HG03521 (cell line): ENCODE data around the gene STK24.
"Not testable (repeated sequence)": the region's sequence is repeated elsewhere in the genome, so short reads cannot be mapped to it uniquely, and the experiment has no call there.

Experiments
- ATAC-seq: cut with Tn5 transposase; IDR thresholded peaks from one replicate; pipeline ENCODE4 v1.9.1; 2021; ENCODE audit warnings: mild to moderate bottlenecking, moderate library complexity; ENCODE audit not compliant: unreplicated experiment

STK24 gene

DNA sequence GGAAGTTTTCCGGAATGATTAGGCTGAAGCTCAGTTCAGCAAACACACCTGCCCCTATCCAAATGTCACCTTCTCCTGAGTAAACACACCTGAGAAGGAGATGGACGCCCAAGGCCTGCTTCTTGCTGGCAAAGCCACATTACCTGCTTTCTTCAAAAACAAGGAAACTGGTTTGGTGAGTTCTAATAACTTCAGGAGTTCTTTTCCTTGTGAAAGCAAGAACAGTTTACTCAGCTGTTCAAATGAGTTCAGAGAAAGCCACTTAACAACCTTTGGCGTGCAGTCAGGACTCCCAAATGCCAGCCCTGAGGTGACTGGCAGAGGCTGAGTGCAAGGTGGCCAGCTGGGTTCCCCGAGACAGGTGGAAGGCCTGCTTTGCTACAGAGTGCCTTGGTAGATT, 160.5 kb downstream of the STK24 start:
- no peak for ATAC-seq

DNA sequence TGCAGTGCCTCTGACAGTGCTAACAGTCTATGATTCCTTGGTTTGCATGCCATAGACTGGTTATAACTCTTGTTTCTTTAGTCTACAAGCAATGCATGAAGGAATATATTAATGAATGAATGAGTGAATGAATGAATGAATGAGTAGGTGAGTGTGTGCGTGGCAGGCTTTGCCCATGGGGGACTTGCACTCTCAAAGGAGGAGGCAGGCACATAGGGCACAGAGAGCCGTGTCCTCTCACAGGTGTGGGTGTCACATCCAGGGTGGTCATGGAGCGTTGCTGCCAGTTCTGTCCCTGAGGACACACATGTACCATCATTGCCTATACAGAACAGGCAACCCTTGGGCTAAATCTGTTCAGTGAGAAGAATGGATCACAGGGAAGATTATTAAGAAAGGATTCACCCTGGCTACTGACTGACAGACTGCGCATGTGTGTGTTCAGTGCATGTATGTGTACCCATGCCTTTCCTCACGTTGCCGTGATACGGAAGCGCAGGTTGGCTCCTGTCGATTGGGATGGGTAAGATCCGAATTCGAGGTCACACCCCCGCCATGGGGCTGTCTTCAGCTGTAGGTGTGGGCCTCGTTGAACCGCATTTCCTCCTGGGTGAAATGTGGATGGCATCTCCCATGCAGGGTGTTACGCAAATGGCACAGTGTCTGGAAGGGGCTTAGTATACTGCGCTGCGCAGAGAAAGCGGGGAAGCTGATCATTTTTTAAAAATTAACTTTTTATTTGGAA, 161.4 kb downstream of the STK24 start:
- ATAC-seq, result no peak

DNA sequence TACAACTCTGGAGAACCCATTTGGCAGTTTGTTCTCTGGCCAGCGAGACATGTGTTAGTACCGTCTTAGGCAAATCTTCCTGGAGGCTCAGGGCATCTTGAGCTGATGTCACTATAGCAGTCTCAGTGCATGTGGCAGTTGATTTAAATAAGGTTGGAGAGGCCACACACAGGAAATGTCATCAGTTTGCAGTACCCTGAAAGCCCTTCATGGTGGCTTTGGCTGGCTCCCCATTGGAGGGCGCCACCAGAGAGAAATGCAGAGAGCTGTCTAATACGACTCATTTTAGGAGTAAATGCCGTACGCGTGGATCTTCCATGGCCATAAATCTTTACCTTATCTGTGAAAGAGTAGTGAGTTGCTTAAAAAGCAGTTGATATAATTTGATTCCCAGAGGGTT, 163.1 kb downstream of the STK24 start:
- ATAC-seq, result no peak

DNA sequence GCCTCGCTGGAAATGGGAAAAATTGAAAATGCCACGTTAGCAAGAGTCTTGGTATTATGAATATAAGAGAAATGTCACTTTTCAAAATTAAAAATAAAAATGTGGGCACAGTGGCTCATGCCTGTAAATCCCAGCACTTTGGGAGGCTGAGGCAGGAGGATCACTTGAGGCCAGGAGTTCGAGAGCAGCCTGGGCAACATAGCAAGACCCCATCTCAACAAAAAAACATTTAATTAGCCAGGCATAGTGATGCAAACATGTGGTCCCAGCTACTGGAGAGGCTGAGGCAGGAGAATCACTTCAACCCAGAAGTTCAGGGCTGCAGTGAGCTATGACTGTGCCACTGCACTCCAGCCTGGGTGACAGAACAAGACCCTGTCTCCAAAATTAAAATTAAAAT, 163.6 kb downstream of the STK24 start:
- not testable (repeated sequence) for ATAC-seq

DNA sequence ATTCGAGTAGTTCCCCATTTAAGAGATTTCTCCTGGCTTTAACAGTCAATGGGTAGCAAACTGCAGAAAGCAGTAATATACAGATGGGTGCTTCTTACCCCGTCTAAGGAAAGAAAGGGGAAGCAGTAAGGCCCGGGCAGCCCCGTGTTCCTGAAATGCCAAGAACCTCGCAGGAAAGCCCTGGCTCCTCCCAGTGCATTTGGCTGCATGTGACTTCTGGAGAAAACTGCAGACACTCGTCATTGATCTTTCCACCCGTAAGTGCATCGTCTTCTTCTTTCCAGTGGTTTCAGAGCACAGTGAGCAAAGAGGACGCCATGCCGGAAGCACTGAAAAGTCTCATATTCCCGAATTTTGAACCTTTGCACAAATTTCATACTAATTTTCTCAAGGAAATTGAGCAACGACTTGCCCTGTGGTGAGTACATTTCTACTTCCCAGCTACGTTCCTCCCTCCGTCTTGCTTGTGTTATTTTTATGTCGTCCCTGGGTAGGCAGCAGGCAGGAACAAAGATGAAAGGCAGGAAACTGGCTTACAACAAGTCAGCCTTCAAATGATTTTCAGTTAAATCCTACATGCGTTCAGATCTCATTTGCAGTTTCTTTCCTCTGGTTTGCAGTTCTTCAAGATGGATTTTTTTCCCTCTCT, 165.2 kb downstream of the STK24 start:
- no peak for ATAC-seq

DNA sequence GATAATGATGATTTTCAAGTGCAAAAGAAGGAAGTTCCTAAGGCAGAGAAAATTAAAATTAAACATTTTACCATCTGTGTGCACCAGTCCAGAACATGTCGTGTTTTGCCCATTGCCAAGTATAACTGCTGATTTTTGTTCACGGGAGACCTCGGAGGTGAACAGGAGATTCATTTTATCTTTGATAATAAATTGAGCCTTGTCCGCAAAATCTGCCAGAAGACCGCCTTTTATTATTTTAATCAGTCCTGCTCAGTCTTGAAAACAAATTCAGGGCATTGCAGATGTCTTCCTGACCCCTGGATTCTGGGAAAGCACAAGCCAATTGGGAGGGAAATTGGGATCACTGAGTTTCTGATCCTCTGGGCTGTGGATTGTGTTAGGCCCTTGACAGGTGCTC, 165.9 kb downstream of the STK24 start:
- ATAC-seq, result no peak

DNA sequence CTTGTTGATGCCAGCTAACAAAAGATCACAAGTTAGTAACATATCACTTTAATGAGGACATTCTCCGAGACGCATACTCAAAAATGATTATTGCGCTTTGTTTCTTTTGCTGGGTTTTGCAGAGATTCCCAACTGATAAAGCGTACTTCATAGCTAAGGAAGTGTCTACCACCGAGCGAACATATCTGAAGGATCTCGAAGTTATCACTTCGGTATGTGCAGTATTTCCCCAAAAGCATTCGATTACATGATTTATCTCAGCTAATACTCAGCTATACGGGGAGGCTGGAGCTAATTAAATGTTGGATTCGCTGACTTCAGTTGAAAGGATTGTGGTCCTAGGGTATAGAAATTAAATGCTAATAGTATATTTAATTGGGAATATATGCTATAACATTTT, 166.3 kb downstream of the STK24 start:
- no peak for ATAC-seq

DNA sequence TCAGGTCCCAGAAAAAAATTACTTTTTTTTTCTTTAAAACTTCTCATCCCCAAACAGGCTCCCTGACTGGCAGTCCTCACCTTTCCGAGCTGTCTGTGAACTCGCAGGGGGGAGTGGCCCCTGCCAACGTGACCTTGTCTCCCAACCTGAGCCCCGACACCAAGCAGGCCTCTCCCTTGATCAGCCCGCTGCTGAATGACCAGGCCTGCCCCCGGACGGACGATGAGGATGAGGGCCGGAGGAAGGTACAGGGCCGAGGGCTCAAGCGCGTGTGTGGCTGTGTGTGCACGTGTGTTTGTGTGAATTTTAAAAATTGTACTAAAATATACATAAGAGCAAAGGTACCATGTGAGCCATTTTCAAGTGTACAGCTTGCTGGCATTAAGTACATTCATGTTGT, 167.6 kb downstream of the STK24 start:
- no peak for ATAC-seq

DNA sequence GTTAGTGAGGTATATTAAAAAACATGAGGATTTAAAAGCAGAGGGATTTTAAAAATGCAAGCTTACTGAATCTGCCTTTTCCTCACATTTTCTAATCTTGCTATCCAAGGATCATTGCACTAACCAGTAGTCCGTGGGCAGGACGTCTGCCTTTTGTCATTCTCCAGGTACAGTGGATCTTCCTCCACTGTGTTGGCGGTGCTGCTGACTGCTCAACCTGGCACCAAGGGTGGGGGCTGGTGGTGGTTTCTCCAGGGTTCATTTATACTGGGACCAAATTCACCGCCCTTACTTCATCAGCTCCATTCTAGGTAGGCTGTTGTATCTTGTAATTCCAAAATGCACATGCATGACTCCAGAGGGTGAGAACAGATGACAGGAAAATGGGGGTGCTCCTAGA, 169.3 kb downstream of the STK24 start:
- no peak for ATAC-seq

DNA sequence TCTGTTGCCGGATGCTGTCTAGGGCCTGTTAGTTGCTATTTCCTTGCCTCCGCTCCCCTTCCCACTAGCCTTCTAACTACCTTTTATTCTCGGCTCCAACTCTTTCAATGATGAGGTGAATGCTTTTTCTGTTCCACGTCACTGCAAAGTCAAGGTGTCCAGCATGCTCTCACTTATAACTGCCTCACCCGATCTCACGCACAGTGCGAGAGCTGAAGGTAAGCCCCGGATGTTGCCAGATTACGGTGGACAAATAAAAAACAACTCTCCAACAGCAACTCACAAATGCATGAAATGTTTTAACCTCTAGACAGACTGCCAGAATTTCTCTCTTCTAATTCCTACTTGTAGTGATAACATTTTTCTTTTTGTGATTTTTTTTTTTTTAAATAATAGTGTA, 169.9 kb downstream of the STK24 start:
- no peak for ATAC-seq

DNA sequence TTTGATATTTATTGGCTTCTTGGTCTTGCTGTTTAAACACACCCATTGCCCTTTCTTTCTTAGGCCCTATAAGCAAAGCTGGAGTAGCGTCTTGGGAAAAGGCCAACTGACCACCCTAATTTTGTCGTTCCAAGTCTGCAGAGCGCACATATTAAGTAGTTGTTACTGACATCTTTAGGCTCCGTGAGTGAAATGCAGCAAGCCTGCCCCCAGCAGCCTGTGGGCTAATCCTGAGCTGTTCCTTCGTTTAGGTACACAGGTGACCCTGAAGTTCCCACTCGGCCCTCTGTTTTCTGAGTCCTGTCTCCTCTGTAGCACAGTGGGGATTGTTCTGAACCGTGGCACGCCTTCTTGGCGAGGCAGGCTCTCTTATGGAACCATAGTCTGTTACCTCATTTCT, 170.5 kb downstream of the STK24 start:
- no peak for ATAC-seq

DNA sequence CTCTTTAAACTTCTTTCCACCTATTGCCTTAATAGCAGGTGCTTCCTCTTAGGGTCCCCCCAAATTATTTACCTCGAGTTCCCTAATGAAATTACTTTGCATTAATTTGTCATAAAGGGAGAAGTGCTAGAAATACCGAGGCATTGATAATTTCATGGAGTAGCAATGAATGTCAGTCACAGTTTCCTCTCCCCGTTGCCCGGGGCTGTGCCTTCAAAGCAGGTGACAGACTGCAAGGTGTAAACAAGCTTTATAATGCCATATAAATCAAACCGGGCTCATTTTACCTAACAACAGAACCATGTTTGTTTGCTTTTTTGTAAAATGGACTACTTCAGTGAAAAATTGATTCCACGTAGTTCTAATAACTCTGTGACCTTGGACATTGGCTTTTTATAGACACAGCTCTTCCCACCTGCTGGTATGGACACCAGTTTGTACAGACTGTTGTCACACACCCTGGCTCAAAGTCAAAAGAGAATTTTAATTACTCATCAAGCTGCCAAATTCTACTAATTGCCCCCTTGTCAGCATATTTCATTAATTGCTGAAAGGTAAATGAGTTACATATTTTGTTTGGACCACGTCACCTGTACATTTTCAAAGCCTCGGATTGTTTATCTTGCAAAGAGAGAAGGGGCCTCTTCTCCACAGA, 171.1 kb downstream of the STK24 start:
- no peak for ATAC-seq

DNA sequence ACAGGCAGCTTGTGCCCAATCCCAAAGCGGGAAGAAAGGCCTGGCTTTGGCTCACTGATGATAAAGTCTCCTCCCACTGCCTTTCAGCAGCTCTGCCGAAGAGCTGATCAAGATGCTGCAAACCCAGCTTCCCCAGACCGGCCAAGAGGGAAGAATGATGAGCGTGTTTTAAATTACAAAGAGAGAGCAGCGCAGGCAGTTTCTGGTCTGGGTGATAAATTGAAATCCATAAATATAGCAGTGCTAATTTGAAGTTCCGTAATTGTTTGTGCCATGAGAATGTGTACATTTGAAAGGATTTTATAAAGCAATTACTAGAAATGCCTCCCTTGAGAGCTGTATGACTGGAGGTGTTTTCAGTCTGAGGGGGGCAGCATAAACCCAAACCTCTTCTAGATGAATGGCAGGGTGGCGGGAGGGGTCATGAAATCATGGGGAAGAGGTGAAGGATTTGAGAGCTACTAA, 171.8 kb downstream of the STK24 start:
- no peak for ATAC-seq

DNA sequence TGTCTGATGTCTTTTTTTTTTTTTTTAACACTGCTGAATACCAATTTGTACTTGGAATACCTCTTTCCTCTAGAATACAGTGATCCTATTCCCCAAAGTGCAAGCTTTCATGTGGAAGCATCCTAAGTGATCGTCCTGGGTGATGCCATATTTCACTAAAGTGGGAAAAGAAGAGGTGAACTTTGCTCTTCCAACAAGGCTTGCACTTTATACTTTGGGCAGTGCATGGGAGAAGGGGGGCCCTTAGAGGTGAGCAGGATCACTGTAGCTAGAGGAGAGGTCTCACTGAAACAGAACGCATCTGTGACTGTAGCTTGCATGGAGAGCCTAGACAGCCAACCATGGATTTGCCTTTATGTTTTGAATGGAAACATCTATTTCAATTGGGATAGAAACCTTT, 173.8 kb downstream of the STK24 start:
- ATAC-seq, result no peak

DNA sequence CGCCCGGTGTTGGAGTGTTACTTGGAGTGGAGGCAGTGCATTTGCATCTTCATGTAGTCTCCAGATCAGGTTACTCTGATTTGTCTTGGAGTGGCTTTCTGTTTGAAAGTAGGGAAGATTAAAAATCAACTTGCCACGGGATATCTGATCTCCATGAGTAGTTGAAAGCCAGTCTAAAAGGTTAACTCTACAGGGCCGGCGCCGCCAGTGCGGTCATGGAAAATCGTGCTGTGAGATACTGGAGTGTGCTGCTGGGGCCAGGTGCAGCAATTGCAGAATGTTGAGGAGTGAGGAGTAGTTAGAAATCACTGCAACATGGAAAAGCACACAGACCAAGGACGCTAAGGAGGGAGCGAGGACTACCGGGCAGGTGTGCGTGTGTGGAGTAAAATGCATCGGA, 175.0 kb downstream of the STK24 start:
- no peak for ATAC-seq

DNA sequence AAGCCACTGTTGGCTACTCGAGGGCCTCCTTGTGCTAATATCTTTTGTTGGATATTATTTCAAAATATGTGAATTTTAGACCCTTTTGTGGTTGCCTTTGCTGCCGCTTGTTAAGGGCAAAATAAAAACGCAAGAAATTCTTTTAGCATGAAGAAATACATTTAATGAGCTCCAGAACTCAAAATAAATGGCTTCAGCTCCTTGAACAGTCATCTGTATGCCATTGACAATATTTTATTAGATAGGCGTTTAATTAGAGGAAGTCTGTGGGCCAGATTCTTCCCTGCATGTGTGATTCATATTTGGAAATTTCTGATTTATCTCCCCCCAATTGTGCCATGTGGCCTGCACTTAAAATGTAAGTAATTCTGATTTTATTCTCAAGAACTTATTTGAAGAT, 177.2 kb downstream of the STK24 start:
- ATAC-seq, result no peak

DNA sequence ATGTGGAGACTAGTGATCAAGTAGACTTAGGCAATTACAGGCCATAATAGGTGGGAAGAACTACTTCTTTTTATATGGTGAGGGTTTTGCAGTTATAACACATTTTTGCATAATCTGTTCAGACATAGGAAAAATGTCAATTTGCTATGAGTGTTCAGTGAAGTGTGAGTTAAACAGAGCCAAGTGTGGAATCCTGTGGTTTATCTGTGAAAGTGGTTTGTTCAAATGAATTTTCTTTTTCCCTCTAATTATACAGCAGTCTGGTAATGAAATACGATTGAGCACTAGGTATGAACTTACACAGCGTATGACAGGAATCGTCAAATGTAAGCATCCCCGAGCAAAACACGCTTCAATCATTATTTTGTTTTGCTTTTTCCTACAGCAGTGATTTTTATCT, 178.3 kb downstream of the STK24 start:
- no peak for ATAC-seq

DNA sequence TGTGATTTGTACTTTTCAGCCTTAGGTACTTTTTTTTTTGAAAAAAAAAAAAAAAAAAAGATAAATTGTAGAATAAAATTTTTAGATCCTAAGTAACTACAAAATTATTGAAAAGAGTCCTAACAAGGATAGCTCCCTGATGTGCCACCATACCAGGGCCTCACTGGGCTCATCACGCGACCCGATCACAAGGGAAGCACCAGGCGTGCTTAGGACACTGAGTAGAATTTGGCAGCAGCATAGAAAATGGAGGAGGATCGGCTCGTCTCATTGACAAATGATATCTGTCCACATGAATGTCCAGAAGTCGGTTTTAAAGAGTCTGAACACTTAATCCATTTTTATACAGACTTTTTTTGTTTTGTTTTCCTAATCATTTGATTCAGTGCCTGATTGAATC, 179.0 kb downstream of the STK24 start:
- ATAC-seq, result no peak

DNA sequence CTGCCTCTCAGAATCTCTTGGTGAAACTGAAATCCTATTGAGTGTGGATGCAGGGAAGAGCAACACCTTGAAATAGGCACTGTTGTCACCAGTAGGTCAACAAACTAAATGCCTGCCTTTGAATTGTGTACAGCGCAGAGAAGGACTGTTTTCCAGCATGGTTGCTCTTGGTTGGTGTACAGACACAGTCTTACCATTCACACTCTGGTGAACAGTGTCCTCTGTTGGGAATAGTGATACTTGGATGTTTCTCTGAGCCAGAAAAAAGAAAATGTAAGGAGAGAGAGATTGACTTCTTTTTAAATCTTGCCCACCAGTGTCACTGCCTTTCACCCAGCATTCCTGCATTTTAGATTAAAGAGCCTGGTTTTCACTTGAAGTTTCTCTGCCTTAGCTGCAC, 179.7 kb downstream of the STK24 start:
- no peak for ATAC-seq

DNA sequence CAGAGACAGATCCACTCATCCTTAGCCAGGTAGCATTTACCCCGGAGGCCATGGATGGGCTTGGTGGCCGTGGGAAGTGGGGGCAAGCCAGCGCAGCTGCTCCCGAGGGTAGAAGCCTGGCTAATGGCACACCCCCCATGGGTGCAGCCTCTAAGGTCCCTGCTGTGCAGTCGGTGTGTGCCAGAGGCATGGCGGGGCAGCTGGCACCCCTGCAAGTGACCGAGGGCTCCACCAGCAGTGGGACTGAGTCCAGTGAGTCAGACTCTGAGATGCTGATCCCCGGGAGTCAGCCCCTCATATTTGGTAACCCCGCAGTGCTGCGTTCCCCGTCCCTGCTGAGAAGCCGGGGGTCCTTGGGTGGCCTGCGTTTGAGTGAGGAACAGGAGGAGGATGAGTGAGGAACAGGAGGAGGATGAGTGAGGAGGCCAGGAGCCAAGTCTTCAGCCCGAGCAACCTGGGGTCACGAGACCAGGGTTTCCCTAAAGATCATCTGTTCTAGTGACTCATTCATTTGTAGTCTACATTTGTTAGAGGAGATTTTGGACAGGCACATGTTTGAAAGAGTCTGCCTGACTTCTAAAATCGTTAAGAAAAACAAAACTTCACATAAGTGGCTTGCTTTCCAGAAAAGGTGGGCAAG, 180.7 kb downstream of the STK24 start:
- ATAC-seq, result no peak
